HepG2 (cell line): ENCODE measurements around the gene C1orf87. TPM values are rescaled to one million over a fixed set of nuclear protein-coding genes. Genes with fewer than 3 reads are reported as not detected.

Experiments used
- CEBPB ChIP-seq: IDR thresholded peaks from 2 replicates; pipeline ENCODE4 v1.6.1; 2011; ENCODE audit warnings: low read depth, low read length, improper control_type of control experiment, borderline replicate concordance
- KIAA2018 ChIP-seq: sonication (generic); formaldehyde crosslinking; IDR thresholded peaks from 2 replicates; pipeline ENCODE4 v1.5.0; 2020; ENCODE audit warnings: mild to moderate bottlenecking, missing genetic modification reagents, borderline replicate concordance
- MTF2 ChIP-seq: sonication (generic); formaldehyde crosslinking; IDR thresholded peaks from 2 replicates; pipeline ENCODE4 v1.5.0; 2020; ENCODE audit warnings: missing genetic modification reagents, borderline replicate concordance
- NCOA5 ChIP-seq: sonication (generic); formaldehyde crosslinking; IDR thresholded peaks from 2 replicates; pipeline ENCODE4 v1.4.0; 2020; ENCODE audit warnings: missing genetic modification reagents
- ZNF607 ChIP-seq: sonication (generic); formaldehyde crosslinking; IDR thresholded peaks from 2 replicates; pipeline ENCODE4 v1.5.1; 2020; ENCODE audit warnings: missing genetic modification reagents, mild to moderate bottlenecking, borderline replicate concordance
- polyA plus RNA-seq, 8 experiments: library from polyadenylated mRNA; depleted of rRNA in 3 of 8; stranded (reverse) in 7 of 8; unstranded in 1 of 8; fragments of >200 nt; fragmentation: Illumina TruSeq in 4 of 8; extraction: Trizol in 4 of 8; gene quantifications; 2 replicates each; pipeline versions ENCODE4 v1.2.1 to v1.2.3, GENCODE V29; 2011 to 2016; ENCODE audit warnings: low read depth in 4 of 8, missing spikeins in 1 of 8, mixed read lengths in 1 of 8; ENCODE audit not compliant: insufficient read depth in 1 of 8
- total RNA-seq, 5 experiments: library from RNA; depleted of rRNA; stranded (reverse); fragments of >200 nt; fragmentation: Illumina TruSeq; extraction: Trizol; gene quantifications; 2 replicates each; pipeline ENCODE4 v1.2.3, GENCODE V29; 2016; ENCODE audit warnings: low read depth in 1 of 5

The C1orf87 gene
- total and polyA plus RNA-seq, 2 of the 13 experiments (the other 11 are each of a cell fraction or from before 2014, with no cell fraction given): not detected

- TF ChIP-seq KIAA2018 (CRISPR knock-in tag) (no peak), NCOA5 (CRISPR knock-in tag) (no peak), ZNF607 (no peak), CEBPB (peak; percentile 92), MTF2 (no peak)
Observed at GRCh38 chr1:59948990-59949389, 124.6 kb downstream of the C1orf87 start (continued).
